NB4 (cell line): ENCODE data around the gene RPGRIP1L.

Experiments used
- CTCF ChIP-seq: IDR thresholded peaks from one replicate; pipeline ENCODE4 v1.5.1; 2012; ENCODE audit warnings: low read depth, low read length
- POLR2A ChIP-seq: IDR thresholded peaks from 2 replicates; pipeline ENCODE4 v1.6.1; 2011; ENCODE audit warnings: mild to moderate bottlenecking; ENCODE audit not compliant: insufficient read length; ENCODE audit errors: extremely low read depth

- TF ChIP-seq POLR2A (no peak), CTCF (no peak)
Measured at GRCh38 chr16:53672461-53672860, 31.2 kb downstream of the RPGRIP1L start.
